Activated B cell treated with CpG ODN at 0.5 μM for 24 hours (primary cell): ENCODE measurements around the gene KDM4C. TPM values are rescaled to one million over a fixed set of nuclear protein-coding genes. Genes with fewer than 3 reads are reported as not detected.

Experiments
- ATAC-seq: fragments of 200-7000 bp; cut with Tn5 transposase; one replicate; pipeline ENCODE4 v1.10.0; 2021; ENCODE audit warnings: low read depth, mild to moderate bottlenecking, moderate library complexity
- CTCF ChIA-PET: fragments of 350-600 bp; sonication (Branson Sonifier 250); formaldehyde crosslinking; loops from one replicate; lab custom pipeline; 2021; ENCODE audit warnings: antibody characterized with exemption; lab: Charles Lee
- POLR2A ChIA-PET: fragments of 350-600 bp; sonication (Branson Sonifier 250); formaldehyde crosslinking; loops from one replicate; lab custom pipeline; 2021; ENCODE audit warnings: antibody characterized with exemption; lab: Charles Lee
- DNase-seq: peaks from one replicate; pipeline ENCODE4 v3.0.0; 2022
- H3K27ac Mint-ChIP-seq: one replicate; pipeline ENCODE4 v1.8.0; 2020; ENCODE audit warnings: mixed read lengths
- H3K27me3 Mint-ChIP-seq: one replicate; pipeline ENCODE4 v1.8.0; 2021; ENCODE audit warnings: mixed read lengths
- H3K36me3 Mint-ChIP-seq: one replicate; pipeline ENCODE4 v1.8.0; 2021; ENCODE audit warnings: low read depth, mixed read lengths
- H3K4me1 Mint-ChIP-seq: one replicate; pipeline ENCODE4 v1.8.0; 2021; ENCODE audit warnings: mixed read lengths
- H3K4me3 Mint-ChIP-seq: one replicate; pipeline ENCODE4 v1.8.0; 2020; ENCODE audit warnings: mild to moderate bottlenecking, mixed read lengths
- H3K9me3 Mint-ChIP-seq: one replicate; pipeline ENCODE4 v1.8.0; 2020; ENCODE audit warnings: mixed read lengths
- intact Hi-C: fragments of 100-400 bp; cut with micrococcal nuclease; formaldehyde crosslinking; loops from one replicate; pipeline ENCODE4 v1.15.1; 2024
- total RNA-seq: library from RNA; stranded (reverse); gene quantifications from 2 replicates; pipeline ENCODE4 v1.2.3, GENCODE V29; 2022
- TF ChIP-seq, protein P1 (sequence below): fragments of 200-600 bp; IDR thresholded peaks from one replicate; pipeline ENCODE4 v1.8.0; 2022; ENCODE audit warnings: antibody characterized with exemption, mild to moderate bottlenecking

The KDM4C gene
- total RNA-seq, 1 donor from 2014 or later: 113 TPM

DNA sequence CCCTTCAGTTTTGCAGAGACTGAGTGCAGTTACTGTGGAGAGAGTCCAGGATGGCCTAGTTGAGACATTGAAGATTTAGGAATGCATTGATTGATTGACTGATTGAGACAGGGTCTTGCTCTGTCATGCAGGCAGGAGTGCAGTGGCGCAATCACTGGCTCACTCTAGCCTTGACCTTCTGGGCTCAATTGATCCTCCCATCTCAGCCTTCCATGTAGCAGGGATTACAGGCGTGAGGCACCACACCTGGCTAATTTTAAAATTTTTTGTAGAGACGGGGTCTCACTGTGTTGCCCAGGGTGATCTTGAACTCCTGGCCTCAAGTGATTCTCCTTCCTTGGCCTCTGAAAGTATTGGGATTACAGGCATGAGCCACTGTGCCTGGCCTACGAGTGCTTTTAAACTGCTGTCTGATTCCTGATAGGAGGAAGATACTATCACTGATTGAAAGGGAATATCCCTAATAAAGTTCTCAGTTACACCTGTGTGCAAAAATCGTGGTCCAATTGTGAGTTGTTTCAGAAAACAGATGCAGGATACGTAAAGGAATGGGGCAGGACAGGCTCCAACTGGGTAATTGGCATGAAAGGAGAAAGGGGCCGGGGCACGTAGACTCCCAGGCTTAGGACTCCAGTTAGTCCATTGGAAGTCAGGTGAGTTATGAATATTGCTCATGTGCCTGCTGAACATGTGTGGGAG lies 87.5 kb downstream of the KDM4C start:
- DNase-seq (no peak), ATAC-seq (no peak)
- intact Hi-C loops: no loop called here
- TF ChIP-seq, protein P1, sequence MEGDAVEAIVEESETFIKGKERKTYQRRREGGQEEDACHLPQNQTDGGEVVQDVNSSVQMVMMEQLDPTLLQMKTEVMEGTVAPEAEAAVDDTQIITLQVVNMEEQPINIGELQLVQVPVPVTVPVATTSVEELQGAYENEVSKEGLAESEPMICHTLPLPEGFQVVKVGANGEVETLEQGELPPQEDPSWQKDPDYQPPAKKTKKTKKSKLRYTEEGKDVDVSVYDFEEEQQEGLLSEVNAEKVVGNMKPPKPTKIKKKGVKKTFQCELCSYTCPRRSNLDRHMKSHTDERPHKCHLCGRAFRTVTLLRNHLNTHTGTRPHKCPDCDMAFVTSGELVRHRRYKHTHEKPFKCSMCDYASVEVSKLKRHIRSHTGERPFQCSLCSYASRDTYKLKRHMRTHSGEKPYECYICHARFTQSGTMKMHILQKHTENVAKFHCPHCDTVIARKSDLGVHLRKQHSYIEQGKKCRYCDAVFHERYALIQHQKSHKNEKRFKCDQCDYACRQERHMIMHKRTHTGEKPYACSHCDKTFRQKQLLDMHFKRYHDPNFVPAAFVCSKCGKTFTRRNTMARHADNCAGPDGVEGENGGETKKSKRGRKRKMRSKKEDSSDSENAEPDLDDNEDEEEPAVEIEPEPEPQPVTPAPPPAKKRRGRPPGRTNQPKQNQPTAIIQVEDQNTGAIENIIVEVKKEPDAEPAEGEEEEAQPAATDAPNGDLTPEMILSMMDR: no peak
- Mint-ChIP-seq H3K36me3 (peaks cover 42% of the 10 kb centered on the region), H3K27me3 (no peaks in the 10 kb centered on the region), H3K9me3 (no peaks in the 10 kb centered on the region), H3K4me3 (no peak overlapping the region), H3K4me1 (peaks cover 9% of the 10 kb centered on the region), H3K27ac (no peak overlapping the region)
- ChIA-PET CTCF (no interaction called here), POLR2A (no interaction called here)

DNA sequence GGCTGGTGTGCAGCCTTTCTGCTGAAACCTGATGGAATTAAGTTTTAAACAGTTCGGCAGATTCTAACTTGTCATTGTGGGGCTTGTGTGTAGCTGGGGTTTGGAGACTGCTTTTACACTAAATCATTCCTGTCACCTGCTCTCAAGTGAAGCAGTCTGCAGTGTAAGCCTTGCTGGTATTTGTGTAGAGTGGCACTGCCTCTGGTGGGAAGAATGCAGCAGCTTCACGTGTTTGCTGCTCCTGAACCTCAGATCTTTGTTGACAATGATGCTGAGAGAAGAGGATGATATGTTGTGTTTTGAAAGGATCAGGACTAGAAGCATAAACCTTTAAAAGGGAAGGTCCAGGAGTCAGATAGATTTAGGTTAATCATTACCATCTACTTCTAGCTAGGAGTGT lies 88.1 kb downstream of the KDM4C start:
- DNase-seq: no peak
- Mint-ChIP-seq H3K27ac (no peak overlapping the region), H3K27me3 (no peaks in the 10 kb centered on the region), H3K9me3 (no peaks in the 10 kb centered on the region), H3K4me3 (no peak overlapping the region), H3K4me1 (peaks cover 9% of the 10 kb centered on the region), H3K36me3 (peaks cover 39% of the 10 kb centered on the region)
- intact Hi-C loops: no loop called here
- no peak for ATAC-seq
- CTCF ChIA-PET: no interaction called here
- POLR2A ChIA-PET: interaction anchor here (1.3 kb wide), 1 partner anchor 88 kb away, joined by 3 read pairs; the partner anchor contains the start of gene KDM4C
- TF ChIP-seq, protein P1: no peak

DNA sequence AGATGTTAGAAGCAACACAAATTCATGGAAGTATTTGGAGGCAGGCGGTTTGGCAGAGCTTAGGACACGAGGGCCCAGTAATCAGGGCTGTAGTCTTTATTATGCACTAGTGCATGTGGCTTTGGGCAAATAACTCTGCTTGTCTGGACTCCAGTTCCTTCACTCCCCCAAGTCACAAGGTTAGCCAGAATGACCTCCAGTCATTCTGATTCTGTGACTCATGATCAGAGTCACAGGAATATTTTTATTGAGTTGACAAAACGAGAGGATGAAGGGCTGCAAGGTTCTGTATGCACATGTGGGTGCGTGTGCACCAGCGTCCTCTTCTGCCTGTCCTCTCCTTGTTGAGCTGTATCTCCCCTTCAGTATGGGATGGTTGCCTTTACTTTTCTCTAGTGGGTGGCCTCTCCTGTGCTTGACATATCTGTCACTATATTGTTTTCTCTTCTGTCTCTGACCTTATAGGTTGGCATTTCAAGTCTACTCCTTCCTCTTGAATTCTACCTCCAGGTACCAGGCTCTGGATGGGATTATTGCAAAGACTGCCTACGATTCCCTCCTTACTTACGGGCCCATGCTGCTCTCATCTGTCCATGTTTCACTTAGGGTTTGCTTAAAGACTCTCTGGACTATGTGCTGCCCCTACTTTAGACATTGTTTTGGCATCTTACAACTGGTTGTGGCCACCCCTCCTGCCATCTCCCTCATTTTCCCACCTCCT lies 94.6 kb downstream of the KDM4C start:
- Mint-ChIP-seq H3K4me1 (no peaks in the 10 kb centered on the region), H3K36me3 (peaks cover 56% of the 10 kb centered on the region), H3K27ac (no peak overlapping the region), H3K27me3 (no peaks in the 10 kb centered on the region), H3K9me3 (no peaks in the 10 kb centered on the region), H3K4me3 (no peak overlapping the region)
- ChIA-PET CTCF (no interaction called here), POLR2A (no interaction called here)
- DNase-seq (no peak), ATAC-seq (no peak)
- intact Hi-C loops: no loop called here
- TF ChIP-seq, protein P1: no peak

DNA sequence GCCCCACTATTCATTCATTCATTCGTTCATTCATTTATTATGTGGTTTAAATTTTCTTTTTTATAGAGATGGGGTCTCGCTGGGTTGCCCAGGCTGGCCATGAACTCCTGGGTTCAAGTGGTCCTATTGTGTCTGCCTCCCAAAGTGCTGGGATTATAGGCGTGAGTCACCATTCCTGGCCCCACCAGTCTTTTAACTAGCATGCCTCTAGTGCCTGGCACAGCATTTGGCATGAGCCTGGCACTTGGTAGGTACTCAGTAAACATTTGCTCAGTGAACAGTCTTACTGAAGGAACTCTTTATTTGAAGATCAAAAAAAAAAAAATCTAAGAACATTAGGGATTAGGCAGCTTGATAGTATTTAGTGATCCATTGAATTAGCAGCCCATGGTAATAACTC lies 98.1 kb downstream of the KDM4C start:
- no peak overlapping the region for H3K4me3 Mint-ChIP-seq
- ChIA-PET POLR2A (no interaction called here), CTCF (no interaction called here)
- TF ChIP-seq, protein P1: no peak
- H3K27ac Mint-ChIP-seq: no peak overlapping the region
- ATAC-seq (no peak), DNase-seq (no peak)
- H3K4me1 Mint-ChIP-seq: peaks cover 10% of the 10 kb centered on the region
- H3K9me3 Mint-ChIP-seq: no peaks in the 10 kb centered on the region
- no peaks in the 10 kb centered on the region for H3K27me3 Mint-ChIP-seq
- intact Hi-C loops: no loop called here
- H3K36me3 Mint-ChIP-seq: peaks cover 60% of the 10 kb centered on the region

DNA sequence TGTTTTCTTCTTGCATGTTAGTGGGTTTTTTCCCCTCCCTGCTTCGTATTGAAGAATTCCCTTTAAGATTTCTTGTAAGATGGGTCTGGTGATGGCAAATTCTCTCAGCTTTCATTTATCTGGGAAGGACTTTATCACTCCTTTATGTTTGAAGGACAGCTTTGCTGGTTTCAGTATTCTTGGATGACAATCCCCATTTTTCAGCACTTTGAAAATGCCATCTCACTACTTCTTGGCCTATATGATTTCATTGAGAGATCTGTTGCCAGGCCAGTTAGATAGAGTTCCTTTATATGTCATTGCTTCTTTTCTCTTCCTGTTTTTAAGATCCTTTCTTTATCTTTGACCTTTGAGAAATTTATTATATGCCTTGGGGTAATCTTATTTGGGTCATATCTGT lies 106.3 kb downstream of the KDM4C start:
- Mint-ChIP-seq H3K9me3 (peaks cover 7% of the 10 kb centered on the region), H3K36me3 (peaks cover 62% of the 10 kb centered on the region), H3K4me3 (no peak overlapping the region), H3K27ac (no peak overlapping the region), H3K27me3 (no peaks in the 10 kb centered on the region), H3K4me1 (peaks cover 24% of the 10 kb centered on the region)
- CTCF ChIA-PET: no interaction called here
- POLR2A ChIA-PET: no interaction called here
- DNase-seq (no peak), ATAC-seq (no peak)
- TF ChIP-seq, protein P1: no peak
- intact Hi-C loops: no loop called here
